Thoracic aorta (tissue), 2 donors: Measurements from ENCODE around the gene CD200. TPM values are rescaled to one million over a fixed set of nuclear protein-coding genes. Genes with fewer than 3 reads are reported as not detected.
A peak's percentile ranks its signal among the peaks of the same experiment; 100 is the strongest.

Source experiments
- ATAC-seq: fragments of 150-250 bp; one replicate; pipeline ENCODE4 v1.8.0; 2017; ENCODE audit warnings: low read depth; ENCODE audit not compliant: insufficient number of reproducible peaks, low FRiP score
- DNase-seq: peaks from one replicate; pipeline ENCODE4 v3.0.0-alpha.2; 2020; ENCODE audit warnings: low spot score
- H3K27ac ChIP-seq, 2 donors: fragments of 200-600 bp; sonication (generic); 1 replicate in 1 of 2; 2 replicates in 1 of 2; pipeline ENCODE4 v1.5.1; 2016; ENCODE audit warnings: mild to moderate bottlenecking in 2 of 2, moderate library complexity in 2 of 2
- H3K27me3 ChIP-seq: fragments of 200-600 bp; sonication (generic); replicated peaks from 2 replicates; pipeline ENCODE4 v1.6.0; 2016; ENCODE audit warnings: mild to moderate bottlenecking; ENCODE audit not compliant: insufficient read depth
- H3K36me3 ChIP-seq: fragments of 200-600 bp; sonication (generic); one replicate; pipeline ENCODE4 v1.5.1; 2016
- H3K4me1 ChIP-seq, 2 donors: fragments of 200-600 bp; sonication (generic); 1 replicate in 1 of 2; 2 replicates in 1 of 2; pipeline versions ENCODE4 v1.5.1 to v1.6.0; 2016; ENCODE audit warnings: low read depth in 2 of 2, mild to moderate bottlenecking in 1 of 2; ENCODE audit not compliant: control insufficient read depth in 1 of 2
- H3K4me3 ChIP-seq: fragments of 200-600 bp; sonication (generic); 2 replicates; pipeline ENCODE4 v1.5.1; 2016; ENCODE audit warnings: mild to moderate bottlenecking
- H3K9me3 ChIP-seq: fragments of 200-600 bp; sonication (generic); 2 replicates; pipeline ENCODE4 v1.5.1; 2016
- CTCF ChIP-seq: fragments of 200-600 bp; sonication (generic); IDR thresholded peaks from one replicate; pipeline ENCODE4 v1.5.1; 2019; ENCODE audit warnings: antibody characterized with exemption
- total RNA-seq, 2 donors: library from RNA; depleted of rRNA; stranded (reverse); fragments of >200 nt; gene quantifications; one replicate each; pipeline versions ENCODE4 v1.1.0 to v1.2.3, GENCODE V29; 2016

CD200 gene
- 10 to 100 TPM; 22.5 to 42.2 TPM for total RNA-seq

- peak; percentile 41 for ATAC-seq
- peak; percentile 15 for TF ChIP-seq CTCF
- H3K4me1 ChIP-seq: peaks cover 2 to 34% of the 10 kb centered on the region in 2 donors
- no peak for DNase-seq
- H3K27me3 ChIP-seq: no peaks in the 10 kb centered on the region
- H3K36me3 ChIP-seq: no peaks in the 10 kb centered on the region
- H3K4me3 ChIP-seq: peak within 1 kb of the TSS; percentile 86
- H3K27ac ChIP-seq: peak within 1 kb of the TSS; percentile 84 to 93
- no peaks in the 10 kb centered on the region for H3K9me3 ChIP-seq
Observed at GRCh38 chr3:112333002-112333380, at the start of gene CD200. Gene CD200 (plus strand): TSS chr3:112333156. CDS start chr3:112333213, 57 bp downstream.

- Histone ChIP-seq H3K27me3 (no peaks in the 10 kb centered on the region), H3K27ac (no peak overlapping the region), H3K36me3 (no peaks in the 10 kb centered on the region), H3K4me1 (no peaks in the 10 kb centered on the region), H3K9me3 (no peaks in the 10 kb centered on the region), H3K4me3 (no peak overlapping the region)
- ATAC-seq (no peak), DNase-seq (no peak)
- no peak for TF ChIP-seq CTCF
Observed at GRCh38 chr3:112289011-112289410, 43.9 kb upstream of the CD200 start.

- DNase-seq (no peak), ATAC-seq (peak; percentile 85)
- no peaks in the 10 kb centered on the region for H3K27me3 ChIP-seq
- TF ChIP-seq CTCF: peak; percentile 48
- no peaks in the 10 kb centered on the region for H3K9me3 ChIP-seq
- peak within 1 kb of the TSS; percentile 53 to 79 for H3K27ac ChIP-seq
- no peaks in the 10 kb centered on the region for H3K36me3 ChIP-seq
- H3K4me1 ChIP-seq: peaks cover 0 to 4% of the 10 kb centered on the region in 2 donors
- peak within 1 kb of the TSS; percentile 75 for H3K4me3 ChIP-seq
Observed at GRCh38 chr3:112293368-112294321, 39.3 kb upstream of the CD200 start, which contains the start of gene SLC9C1. Gene SLC9C1 (minus strand): TSS chr3:112294216. CDS start chr3:112286791, 7,425 bp downstream.

- ATAC-seq (no peak), DNase-seq (no peak)
- Histone ChIP-seq H3K36me3 (no peaks in the 10 kb centered on the region), H3K4me1 (peaks cover 3 to 4% of the 10 kb centered on the region in 2 donors), H3K9me3 (no peaks in the 10 kb centered on the region), H3K4me3 (no peak overlapping the region), H3K27me3 (no peaks in the 10 kb centered on the region), H3K27ac (no peak overlapping the region)
- no peak for TF ChIP-seq CTCF
Observed at GRCh38 chr3:112297714-112298113, 35.2 kb upstream of the CD200 start.

GRCh38 chr3:112298781-112299180 lies 34.2 kb upstream of the CD200 start:
- Histone ChIP-seq H3K4me3 (no peak overlapping the region), H3K4me1 (peaks cover 4 to 11% of the 10 kb centered on the region in 2 donors), H3K9me3 (no peaks in the 10 kb centered on the region), H3K36me3 (no peaks in the 10 kb centered on the region), H3K27ac (no peak overlapping the region), H3K27me3 (no peaks in the 10 kb centered on the region)
- no peak for TF ChIP-seq CTCF
- no peak for ATAC-seq
- no peak for DNase-seq
